Vagina (tissue), 2 donors: Measurements from ENCODE around the gene OR2L2. TPM values are rescaled to one million over a fixed set of nuclear protein-coding genes. Genes with fewer than 3 reads are reported as not detected.

ENCODE experiments used
- DNase-seq, 2 donors: peaks; one replicate each; pipeline ENCODE4 v3.0.0-alpha.2; 2017; ENCODE audit errors: extremely low spot score in 2 of 2
- H3K27ac ChIP-seq: fragments of 200-600 bp; sonication (generic); one replicate; pipeline ENCODE4 v1.5.1; 2019
- H3K27me3 ChIP-seq: fragments of 200-600 bp; sonication (generic); one replicate; pipeline ENCODE4 v1.5.1; 2019
- H3K36me3 ChIP-seq, 2 donors: fragments of 200-600 bp; sonication (generic); one replicate each; pipeline ENCODE4 v1.5.1; 2017 to 2019
- H3K4me1 ChIP-seq: fragments of 200-600 bp; sonication (generic); one replicate; pipeline ENCODE4 v1.5.1; 2019
- H3K4me3 ChIP-seq, 2 donors: fragments of 200-600 bp; sonication (generic); 1 replicate in 1 of 2; 2 replicates in 1 of 2; pipeline ENCODE4 v1.5.1; 2016 to 2019
- H3K9me3 ChIP-seq: fragments of 200-600 bp; sonication (generic); one replicate; pipeline ENCODE4 v1.5.1; 2019
- CTCF ChIP-seq, 3 experiments: fragments of 450-650 bp in 2 of 3; fragments of 200-600 bp in 1 of 3; sonication (generic) in 1 of 3; IDR thresholded peaks; one replicate each; pipeline ENCODE4 v1.5.1; 2017 to 2019; ENCODE audit warnings: antibody characterized with exemption in 3 of 3, mild to moderate bottlenecking in 2 of 3, moderate library complexity in 2 of 3
- POLR2A ChIP-seq, 2 donors: fragments of 450-650 bp; IDR thresholded peaks; one replicate each; pipeline ENCODE4 v1.6.1; 2017; ENCODE audit warnings: antibody characterized with exemption in 2 of 2, mild to moderate bottlenecking in 2 of 2, moderate library complexity in 2 of 2
- POLR2AphosphoS5 ChIP-seq, 2 donors: sonication (generic); formaldehyde crosslinking; IDR thresholded peaks; one replicate each; pipeline ENCODE4 v1.9.0; 2017; ENCODE audit warnings: antibody characterized with exemption in 2 of 2, mild to moderate bottlenecking in 2 of 2, low read depth in 1 of 2; ENCODE audit not compliant: insufficient read depth in 1 of 2
- intact Hi-C: fragments of 100-400 bp; cut with DNase I; formaldehyde crosslinking; loops from one replicate; pipeline ENCODE4 v1.15.1; 2023
- total RNA-seq: library from RNA; depleted of rRNA; stranded (reverse); fragments of >200 nt; gene quantifications from one replicate; pipeline ENCODE4 v1.2.3, GENCODE V29; 2016

The OR2L2 gene
- 0.25 TPM for total RNA-seq

GRCh38 chr1:248029770-248030169, at the start of gene OR2L2:
OR2L2 (plus strand) TSS chr1:248030070; CDS start chr1:248038268, 8,198 bp downstream.
- no peak for TF ChIP-seq POLR2A (IDR thresholded peaks at IDR 0.05)
- no peaks in the 10 kb centered on the region for H3K27me3 ChIP-seq
- no peaks in the 10 kb centered on the region for H3K9me3 ChIP-seq
- H3K27ac ChIP-seq, result no peak within 1 kb of the TSS
- no peak within 1 kb of the TSS for H3K4me3 ChIP-seq
- DNase-seq, result no peak
- H3K36me3 ChIP-seq, result no peaks in the 10 kb centered on the region
- no peaks in the 10 kb centered on the region for H3K4me1 ChIP-seq
- intact Hi-C loops, result no loop called here

- Histone ChIP-seq H3K27ac (no peak overlapping the region), H3K27me3 (no peaks in the 10 kb centered on the region), H3K4me3 (no peak overlapping the region), H3K36me3 (no peaks in the 10 kb centered on the region), H3K4me1 (no peaks in the 10 kb centered on the region), H3K9me3 (no peaks in the 10 kb centered on the region)
- intact Hi-C loops, result no loop called here
- TF ChIP-seq POLR2AphosphoS5 (IDR thresholded peaks at IDR 0.05; ENCODE audit: insufficient read depth in 1 of 2, low read depth in 1 of 2), result no peak
- no peak for TF ChIP-seq POLR2A (IDR thresholded peaks at IDR 0.05)
- TF ChIP-seq CTCF (IDR thresholded peaks at IDR 0.05), result no peak
- DNase-seq, result no peak
Measured at GRCh38 chr1:247992986-247993385, 36.9 kb upstream of the OR2L2 start.

- DNase-seq, result no peak
- intact Hi-C loops, result no loop called here
- H3K9me3 ChIP-seq, result no peaks in the 10 kb centered on the region
- H3K27me3 ChIP-seq, result no peaks in the 10 kb centered on the region
- H3K36me3 ChIP-seq, result no peaks in the 10 kb centered on the region
- no peaks in the 10 kb centered on the region for H3K4me1 ChIP-seq
- TF ChIP-seq POLR2AphosphoS5 (IDR thresholded peaks at IDR 0.05; ENCODE audit: insufficient read depth in 1 of 2, low read depth in 1 of 2) (no peak), CTCF (IDR thresholded peaks at IDR 0.05) (no peak), POLR2A (IDR thresholded peaks at IDR 0.05) (no peak)
- H3K4me3 ChIP-seq, result no peak overlapping the region
- H3K27ac ChIP-seq, result no peak overlapping the region
Measured at GRCh38 chr1:247998811-247999210, 31.1 kb upstream of the OR2L2 start.

GRCh38 chr1:248000169-248000568, 29.7 kb upstream of the OR2L2 start:
- TF ChIP-seq POLR2A (IDR thresholded peaks at IDR 0.05), result no peak
- intact Hi-C loops, result no loop called here

GRCh38 chr1:248007778-248008177, 22.1 kb upstream of the OR2L2 start:
- no peak for TF ChIP-seq POLR2A (IDR thresholded peaks at IDR 0.05)
- TF ChIP-seq CTCF (IDR thresholded peaks at IDR 0.05), result no peak
- no peak for TF ChIP-seq POLR2AphosphoS5 (IDR thresholded peaks at IDR 0.05; ENCODE audit: insufficient read depth in 1 of 2, low read depth in 1 of 2)
- Histone ChIP-seq H3K36me3 (no peaks in the 10 kb centered on the region), H3K4me1 (no peaks in the 10 kb centered on the region), H3K27me3 (no peaks in the 10 kb centered on the region), H3K4me3 (no peak overlapping the region), H3K9me3 (no peaks in the 10 kb centered on the region), H3K27ac (no peak overlapping the region)
- DNase-seq, result no peak
- intact Hi-C loops, result no loop called here

More at GRCh38 chr1:248000169-248000568, 29.7 kb upstream of the OR2L2 start:
- Histone ChIP-seq H3K4me1 (no peaks in the 10 kb centered on the region), H3K4me3 (no peak overlapping the region), H3K36me3 (no peaks in the 10 kb centered on the region), H3K27me3 (no peaks in the 10 kb centered on the region), H3K27ac (no peak overlapping the region), H3K9me3 (no peaks in the 10 kb centered on the region)
- DNase-seq, result no peak

- no peaks in the 10 kb centered on the region for H3K9me3 ChIP-seq
- intact Hi-C loops, result no loop called here
- no peak overlapping the region for H3K27ac ChIP-seq
- no peak for TF ChIP-seq POLR2AphosphoS5 (IDR thresholded peaks at IDR 0.05; ENCODE audit: insufficient read depth in 1 of 2, low read depth in 1 of 2)
- TF ChIP-seq POLR2A (IDR thresholded peaks at IDR 0.05), result no peak
- TF ChIP-seq CTCF (IDR thresholded peaks at IDR 0.05), result no peak
- H3K27me3 ChIP-seq, result no peaks in the 10 kb centered on the region
- DNase-seq, result no peak
- no peaks in the 10 kb centered on the region for H3K36me3 ChIP-seq
- no peak overlapping the region for H3K4me3 ChIP-seq
- H3K4me1 ChIP-seq, result no peaks in the 10 kb centered on the region
Measured at GRCh38 chr1:248009681-248010080, 20.2 kb upstream of the OR2L2 start.
